Mucosa of stomach (tissue), 1 donor: Measurements from ENCODE around the gene GSTM3.
"Not testable (repeated sequence)": the region's sequence is repeated elsewhere in the genome, so short reads cannot be mapped to it uniquely, and the experiment has no call there.

Source experiments
- H3K27me3 ChIP-seq: one replicate; pipeline ENCODE4 v1.7.0; 2013; ENCODE audit warnings: mild to moderate bottlenecking, low read length; ENCODE audit not compliant: control insufficient read depth, insufficient read depth
- H3K36me3 ChIP-seq: one replicate; pipeline ENCODE4 v1.7.0; 2013; ENCODE audit warnings: low read length; ENCODE audit not compliant: control insufficient read depth, insufficient read depth
- H3K4me1 ChIP-seq: one replicate; pipeline ENCODE4 v1.7.0; 2013; ENCODE audit warnings: mild to moderate bottlenecking, low read length; ENCODE audit not compliant: control insufficient read depth, insufficient read depth
- H3K4me3 ChIP-seq: one replicate; pipeline ENCODE4 v1.7.0; 2013; ENCODE audit warnings: low read length
- H3K9ac ChIP-seq: one replicate; pipeline ENCODE4 v1.7.0; 2013; ENCODE audit warnings: mild to moderate bottlenecking, low read length, moderate library complexity
- H3K9me3 ChIP-seq: one replicate; pipeline ENCODE4 v1.7.0; 2013; ENCODE audit warnings: mild to moderate bottlenecking, low read length, moderate library complexity; ENCODE audit not compliant: control insufficient read depth
- donor health status: Pancreatic carcinoma.

GSTM3 gene

GRCh38 chr1:109716121-109716520 is 24.7 kb downstream of the GSTM3 start:
- H3K9ac ChIP-seq, result no peak overlapping the region
- no peaks in the 10 kb centered on the region for H3K36me3 ChIP-seq
- no peak overlapping the region for H3K4me3 ChIP-seq
- H3K9me3 ChIP-seq, result no peaks in the 10 kb centered on the region
- H3K27me3 ChIP-seq, result no peaks in the 10 kb centered on the region
- H3K4me1 ChIP-seq, result no peaks in the 10 kb centered on the region

GRCh38 chr1:109714661-109715372 is 26.0 kb downstream of the GSTM3 start:
- H3K36me3 ChIP-seq, result no peaks in the 10 kb centered on the region
- H3K27me3 ChIP-seq, result no peaks in the 10 kb centered on the region
- H3K4me1 ChIP-seq, result no peaks in the 10 kb centered on the region
- H3K9ac ChIP-seq, result no peak overlapping the region
- no peaks in the 10 kb centered on the region for H3K9me3 ChIP-seq
- no peak overlapping the region for H3K4me3 ChIP-seq

- no peaks in the 10 kb centered on the region for H3K36me3 ChIP-seq
- H3K4me3 ChIP-seq, result no peak overlapping the region
- H3K9me3 ChIP-seq, result no peaks in the 10 kb centered on the region
- H3K4me1 ChIP-seq, result no peaks in the 10 kb centered on the region
- H3K9ac ChIP-seq, result no peak overlapping the region
- H3K27me3 ChIP-seq, result no peaks in the 10 kb centered on the region
These were observed 27.2 kb downstream of the GSTM3 start for GRCh38 chr1:109713636-109714035.

GRCh38 chr1:109712321-109712864 is 28.4 kb downstream of the GSTM3 start:
- no peaks in the 10 kb centered on the region for H3K36me3 ChIP-seq
- H3K9ac ChIP-seq, result no peak overlapping the region
- no peaks in the 10 kb centered on the region for H3K27me3 ChIP-seq
- no peaks in the 10 kb centered on the region for H3K4me1 ChIP-seq
- H3K4me3 ChIP-seq, result no peak overlapping the region
- H3K9me3 ChIP-seq, result no peaks in the 10 kb centered on the region

- not testable (repeated sequence) for H3K9me3 ChIP-seq, H3K4me1 ChIP-seq, H3K4me3 ChIP-seq, H3K36me3 ChIP-seq, H3K27me3 ChIP-seq, H3K9ac ChIP-seq
These were observed 29.1 kb downstream of the GSTM3 start, which contains the start of gene GSTM5 for GRCh38 chr1:109711593-109712320. GSTM5 (plus strand) TSS chr1:109712251; CDS start chr1:109712313, 62 bp downstream.

GRCh38 chr1:109709822-109710221 is 31.0 kb downstream of the GSTM3 start:
- not testable (repeated sequence) for H3K4me3 ChIP-seq, H3K4me1 ChIP-seq, H3K27me3 ChIP-seq, H3K36me3 ChIP-seq, H3K9ac ChIP-seq, H3K9me3 ChIP-seq

- not testable (repeated sequence) for H3K36me3 ChIP-seq, H3K4me1 ChIP-seq, H3K9ac ChIP-seq, H3K4me3 ChIP-seq, H3K9me3 ChIP-seq, H3K27me3 ChIP-seq
These were observed 31.9 kb downstream of the GSTM3 start for GRCh38 chr1:109708949-109709348.

- Histone ChIP-seq H3K4me3 (no peak overlapping the region), H3K9ac (no peak overlapping the region), H3K36me3 (no peaks in the 10 kb centered on the region), H3K4me1 (no peaks in the 10 kb centered on the region), H3K9me3 (no peaks in the 10 kb centered on the region), H3K27me3 (no peaks in the 10 kb centered on the region)
These were observed 35.4 kb downstream of the GSTM3 start for GRCh38 chr1:109705411-109705810.

- H3K9ac ChIP-seq, result no peak overlapping the region
- H3K9me3 ChIP-seq, result no peaks in the 10 kb centered on the region
- H3K36me3 ChIP-seq, result no peaks in the 10 kb centered on the region
- no peaks in the 10 kb centered on the region for H3K27me3 ChIP-seq
- no peak overlapping the region for H3K4me3 ChIP-seq
- no peaks in the 10 kb centered on the region for H3K4me1 ChIP-seq
These were observed 36.7 kb downstream of the GSTM3 start for GRCh38 chr1:109704173-109704572.

GRCh38 chr1:109702940-109703339 is 37.9 kb downstream of the GSTM3 start:
- not testable (repeated sequence) for H3K9me3 ChIP-seq, H3K27me3 ChIP-seq, H3K36me3 ChIP-seq, H3K4me1 ChIP-seq, H3K4me3 ChIP-seq, H3K9ac ChIP-seq

- H3K9ac ChIP-seq, H3K4me1 ChIP-seq, H3K36me3 ChIP-seq, H3K27me3 ChIP-seq, H3K9me3 ChIP-seq, H3K4me3 ChIP-seq: not testable (repeated sequence)
These were observed 43.0 kb downstream of the GSTM3 start for GRCh38 chr1:109697861-109698260.

- Histone ChIP-seq H3K4me1 (no peaks in the 10 kb centered on the region), H3K36me3 (no peaks in the 10 kb centered on the region)
These were observed 43.8 kb downstream of the GSTM3 start for GRCh38 chr1:109697066-109697465.

More at GRCh38 chr1:109697066-109697465, 43.8 kb downstream of the GSTM3 start:
- Histone ChIP-seq H3K27me3 (no peaks in the 10 kb centered on the region), H3K4me3 (no peak overlapping the region), H3K9ac (no peak overlapping the region), H3K9me3 (no peaks in the 10 kb centered on the region)
